Mesendoderm (in vitro differentiated cells): ENCODE data around the gene AMFR.

Source experiments
- DNase-seq: peaks from one replicate; pipeline ENCODE4 v3.0.0; 2013
- H2AK5ac ChIP-seq: 2 replicates; pipeline ENCODE4 v1.6.1; 2013; ENCODE audit warnings: low read length, inconsistent platforms
- H2BK120ac ChIP-seq: 2 replicates; pipeline ENCODE4 v1.6.1; 2013; ENCODE audit warnings: low read depth, mild to moderate bottlenecking, low read length, moderate library complexity, mixed read lengths
- H2BK15ac ChIP-seq: replicated peaks from 2 replicates; pipeline ENCODE4 v1.6.1; 2013; ENCODE audit warnings: low read depth, mild to moderate bottlenecking, moderate library complexity
- H2BK5ac ChIP-seq: 2 replicates; pipeline ENCODE4 v1.6.1; 2013; ENCODE audit warnings: low read length, inconsistent platforms
- H3K18ac ChIP-seq: 2 replicates; pipeline ENCODE4 v1.6.1; 2013; ENCODE audit warnings: mild to moderate bottlenecking, low read length, mixed read lengths
- H3K23ac ChIP-seq: one replicate; pipeline ENCODE4 v1.6.1; 2013; ENCODE audit warnings: low read length
- H3K27ac ChIP-seq: 2 replicates; pipeline ENCODE4 v1.5.1; 2013; ENCODE audit warnings: low read depth, mild to moderate bottlenecking, inconsistent platforms, low read length, moderate library complexity
- H3K27me3 ChIP-seq: 2 replicates; pipeline ENCODE4 v1.6.1; 2013; ENCODE audit warnings: low read length, control low read depth, mild to moderate bottlenecking, inconsistent platforms; ENCODE audit not compliant: insufficient read depth, poor library complexity
- H3K36me3 ChIP-seq: 2 replicates; pipeline ENCODE4 v1.6.1; 2013; ENCODE audit warnings: low read length, inconsistent platforms; ENCODE audit not compliant: control insufficient read depth, insufficient read depth
- H3K4ac ChIP-seq: one replicate; pipeline ENCODE4 v1.6.1; 2013; ENCODE audit warnings: low read depth, mild to moderate bottlenecking, low read length, moderate library complexity
- H3K4me1 ChIP-seq: 2 replicates; pipeline ENCODE4 v1.6.1; 2013; ENCODE audit warnings: low read depth, low read length, inconsistent platforms; ENCODE audit not compliant: control insufficient read depth
- H3K4me2 ChIP-seq: 2 replicates; pipeline ENCODE4 v1.6.1; 2013; ENCODE audit warnings: low read length
- H3K4me3 ChIP-seq: 2 replicates; pipeline ENCODE4 v1.5.1; 2013; ENCODE audit warnings: mild to moderate bottlenecking, low read length
- H3K56ac ChIP-seq: one replicate; pipeline ENCODE4 v1.6.1; 2013; ENCODE audit warnings: low read length
- H3K79me1 ChIP-seq: 2 replicates; pipeline ENCODE4 v1.6.1; 2013; ENCODE audit warnings: low read length, inconsistent platforms
- H3K79me2 ChIP-seq: 2 replicates; pipeline ENCODE4 v1.6.1; 2013; ENCODE audit warnings: mild to moderate bottlenecking, low read length; ENCODE audit not compliant: control insufficient read depth, insufficient read depth
- H3K9ac ChIP-seq: 2 replicates; pipeline ENCODE4 v1.6.1; 2013; ENCODE audit warnings: low read length, inconsistent platforms
- H4K5ac ChIP-seq: one replicate; pipeline ENCODE4 v1.6.1; 2013; ENCODE audit warnings: low read length
- H4K8ac ChIP-seq: one replicate; pipeline ENCODE4 v1.6.1; 2013; ENCODE audit warnings: low read depth, mild to moderate bottlenecking, control low read depth, low read length, moderate library complexity
- whole genome bisulfite sequencing: extraction: QIAGEN DNeasy Blood & Tissue Kit; methylation state at CpG from one replicate; pipeline ENCODE4 v1.1.7; 2013; ENCODE audit warnings: low lambda C conversion rate, missing lambda C conversion rate; ENCODE audit not compliant: insufficient coverage; ENCODE audit errors: extremely low coverage; 5-methylcytosine and 5-hydroxymethylcytosine counted together

The AMFR gene

GRCh38 chr16:56450986-56451752 lies 25.8 kb upstream of the AMFR start, which contains the start of the genes NUDT21 and OGFOD1:
Gene NUDT21, minus strand, starts transcription at chr16:56451332. Its CDS starts 130 bp downstream, at chr16:56451202.
Gene OGFOD1, plus strand, starts transcription at chr16:56451554. Its CDS starts 59 bp downstream, at chr16:56451613.
- no peaks in the 10 kb centered on the region for H3K27me3 ChIP-seq

GRCh38 chr16:56450275-56450985 lies 25.1 kb upstream of the AMFR start:
- H4K8ac ChIP-seq = no peak overlapping the region
- no peak overlapping the region for H3K23ac ChIP-seq
- peaks cover 3% of the 10 kb centered on the region for H3K4me1 ChIP-seq
- H3K56ac ChIP-seq = peak overlapping the region; percentile 86
- H2BK120ac ChIP-seq = no peak overlapping the region
- H3K18ac ChIP-seq = no peak overlapping the region
- no peak overlapping the region for H2AK5ac ChIP-seq
- H3K4me2 ChIP-seq = peak overlapping the region; percentile 84
- no peaks in the 10 kb centered on the region for H3K27me3 ChIP-seq
- H2BK5ac ChIP-seq = no peak overlapping the region
- no CpG with 5 or more reads among the region's 18 CpGs for WGBS
- H3K27ac ChIP-seq = peak overlapping the region; percentile 15
- no peaks in the 10 kb centered on the region for H3K36me3 ChIP-seq
- no peak overlapping the region for H4K5ac ChIP-seq
- no peak overlapping the region for H3K4ac ChIP-seq
- H3K79me1 ChIP-seq = no peaks in the 10 kb centered on the region
- DNase-seq = peak; percentile 45
- peak overlapping the region; percentile 57 for H3K4me3 ChIP-seq
- H3K9ac ChIP-seq = peak overlapping the region; percentile 85
- H3K79me2 ChIP-seq = peaks cover 49% of the 10 kb centered on the region
- H2BK15ac ChIP-seq = no peak overlapping the region

More at GRCh38 chr16:56450986-56451752, 25.8 kb upstream of the AMFR start, which contains the start of the genes NUDT21 and OGFOD1:
- peak within 1 kb of the TSS; percentile 83 for H4K8ac ChIP-seq
- peaks cover 3% of the 10 kb centered on the region for H3K79me1 ChIP-seq
- H3K4me1 ChIP-seq = peaks cover 3% of the 10 kb centered on the region
- peak within 1 kb of the TSS; percentile 84 for H3K4me2 ChIP-seq
- no peak within 1 kb of the TSS for H2BK120ac ChIP-seq
- peaks cover 49% of the 10 kb centered on the region for H3K79me2 ChIP-seq
- peak within 1 kb of the TSS; percentile 57 for H3K4me3 ChIP-seq
- H2BK15ac ChIP-seq = no peak within 1 kb of the TSS
- no peak within 1 kb of the TSS for H2AK5ac ChIP-seq
- WGBS = no CpG with 5 or more reads among the region's 56 CpGs
- H2BK5ac ChIP-seq = peak within 1 kb of the TSS; percentile 8
- H3K27ac ChIP-seq = peak within 1 kb of the TSS; percentile 39
- H3K56ac ChIP-seq = peak within 1 kb of the TSS; percentile 86
- no peak within 1 kb of the TSS for H3K23ac ChIP-seq
- H3K18ac ChIP-seq = peak within 1 kb of the TSS; percentile 19
- H3K4ac ChIP-seq = peak within 1 kb of the TSS; percentile 95
- H3K36me3 ChIP-seq = no peaks in the 10 kb centered on the region
- DNase-seq = peak; percentile 99
- peak within 1 kb of the TSS; percentile 85 for H3K9ac ChIP-seq
- H4K5ac ChIP-seq = no peak within 1 kb of the TSS

GRCh38 chr16:56448005-56448404 lies 22.7 kb upstream of the AMFR start:
- H3K4me3 ChIP-seq = no peak overlapping the region
- H3K79me1 ChIP-seq = no peaks in the 10 kb centered on the region
- no peak overlapping the region for H4K5ac ChIP-seq
- H2AK5ac ChIP-seq = no peak overlapping the region
- no peak overlapping the region for H3K18ac ChIP-seq
- no peak for DNase-seq
- H2BK15ac ChIP-seq = no peak overlapping the region
- no peaks in the 10 kb centered on the region for H3K36me3 ChIP-seq
- no peak overlapping the region for H2BK5ac ChIP-seq
- H3K4me2 ChIP-seq = no peak overlapping the region
- H3K9ac ChIP-seq = no peak overlapping the region
- no peak overlapping the region for H2BK120ac ChIP-seq
- H3K23ac ChIP-seq = no peak overlapping the region
- H3K27ac ChIP-seq = no peak overlapping the region
- H3K4ac ChIP-seq = no peak overlapping the region
- H4K8ac ChIP-seq = no peak overlapping the region
- H3K27me3 ChIP-seq = no peaks in the 10 kb centered on the region
- peaks cover 47% of the 10 kb centered on the region for H3K79me2 ChIP-seq
- H3K4me1 ChIP-seq = peaks cover 3% of the 10 kb centered on the region
- no peak overlapping the region for H3K56ac ChIP-seq

- Histone ChIP-seq H3K9ac (no peak overlapping the region), H3K4ac (no peak overlapping the region), H3K79me1 (no peaks in the 10 kb centered on the region), H3K79me2 (peaks cover 43% of the 10 kb centered on the region), H3K23ac (no peak overlapping the region), H3K36me3 (no peaks in the 10 kb centered on the region), H3K18ac (no peak overlapping the region), H2AK5ac (no peak overlapping the region), H2BK5ac (no peak overlapping the region), H2BK120ac (no peak overlapping the region), H3K4me2 (no peak overlapping the region), H3K4me3 (no peak overlapping the region), H3K56ac (no peak overlapping the region), H4K5ac (no peak overlapping the region), H3K4me1 (peaks cover 3% of the 10 kb centered on the region), H4K8ac (no peak overlapping the region), H2BK15ac (no peak overlapping the region), H3K27ac (no peak overlapping the region), H3K27me3 (no peaks in the 10 kb centered on the region)
- WGBS = no CpG with 5 or more reads among the region's 2 CpGs
- no peak for DNase-seq
Observed at GRCh38 chr16:56447286-56447685, 21.9 kb upstream of the AMFR start.

GRCh38 chr16:56438038-56438437 lies 12.7 kb upstream of the AMFR start:
- Histone ChIP-seq H3K36me3 (no peaks in the 10 kb centered on the region), H2AK5ac (no peak overlapping the region)

More at GRCh38 chr16:56438038-56438437, 12.7 kb upstream of the AMFR start:
- H3K4me3 ChIP-seq = no peak overlapping the region
- no peak overlapping the region for H4K5ac ChIP-seq
- no CpG with 5 or more reads among the region's 1 CpG for WGBS
- H4K8ac ChIP-seq = no peak overlapping the region
- H2BK5ac ChIP-seq = no peak overlapping the region
- no peak overlapping the region for H3K4me2 ChIP-seq
- DNase-seq = no peak
- no peak overlapping the region for H2BK120ac ChIP-seq
- no peak overlapping the region for H3K9ac ChIP-seq
- H3K56ac ChIP-seq = no peak overlapping the region
- peaks cover 4% of the 10 kb centered on the region for H3K79me1 ChIP-seq
- no peak overlapping the region for H3K4ac ChIP-seq
- H3K18ac ChIP-seq = no peak overlapping the region
- H3K79me2 ChIP-seq = no peaks in the 10 kb centered on the region
- no peaks in the 10 kb centered on the region for H3K4me1 ChIP-seq
- no peak overlapping the region for H3K23ac ChIP-seq
- no peak overlapping the region for H2BK15ac ChIP-seq
- H3K27me3 ChIP-seq = no peaks in the 10 kb centered on the region
- no peak overlapping the region for H3K27ac ChIP-seq
